Vagina (tissue), 2 donors: Measurements from ENCODE around the gene PRR30. TPM values are rescaled to one million over a fixed set of nuclear protein-coding genes. Genes with fewer than 3 reads are reported as not detected.

Source experiments
- DNase-seq, 2 donors: peaks; one replicate each; pipeline ENCODE4 v3.0.0-alpha.2; 2017; ENCODE audit errors: extremely low spot score in 2 of 2
- H3K27ac ChIP-seq: fragments of 200-600 bp; sonication (generic); one replicate; pipeline ENCODE4 v1.5.1; 2019
- H3K27me3 ChIP-seq: fragments of 200-600 bp; sonication (generic); one replicate; pipeline ENCODE4 v1.5.1; 2019
- H3K36me3 ChIP-seq, 2 donors: fragments of 200-600 bp; sonication (generic); one replicate each; pipeline ENCODE4 v1.5.1; 2017 to 2019
- H3K4me1 ChIP-seq: fragments of 200-600 bp; sonication (generic); one replicate; pipeline ENCODE4 v1.5.1; 2019
- H3K4me3 ChIP-seq, 2 donors: fragments of 200-600 bp; sonication (generic); 1 replicate in 1 of 2; 2 replicates in 1 of 2; pipeline ENCODE4 v1.5.1; 2016 to 2019
- H3K9me3 ChIP-seq: fragments of 200-600 bp; sonication (generic); one replicate; pipeline ENCODE4 v1.5.1; 2019
- POLR2A ChIP-seq, 2 donors: fragments of 450-650 bp; IDR thresholded peaks; one replicate each; pipeline ENCODE4 v1.6.1; 2017; ENCODE audit warnings: antibody characterized with exemption in 2 of 2, mild to moderate bottlenecking in 2 of 2, moderate library complexity in 2 of 2
- POLR2AphosphoS5 ChIP-seq, 2 donors: sonication (generic); formaldehyde crosslinking; IDR thresholded peaks; one replicate each; pipeline ENCODE4 v1.9.0; 2017; ENCODE audit warnings: antibody characterized with exemption in 2 of 2, mild to moderate bottlenecking in 2 of 2, low read depth in 1 of 2; ENCODE audit not compliant: insufficient read depth in 1 of 2
- intact Hi-C: fragments of 100-400 bp; cut with DNase I; formaldehyde crosslinking; loops from one replicate; pipeline ENCODE4 v1.15.1; 2023
- total RNA-seq: library from RNA; depleted of rRNA; stranded (reverse); fragments of >200 nt; gene quantifications from one replicate; pipeline ENCODE4 v1.2.3, GENCODE V29; 2016
- TF ChIP-seq, protein P1 (sequence below), 3 experiments: fragments of 450-650 bp in 2 of 3; fragments of 200-600 bp in 1 of 3; sonication (generic) in 1 of 3; IDR thresholded peaks; one replicate each; pipeline ENCODE4 v1.5.1; 2017 to 2019; ENCODE audit warnings: antibody characterized with exemption in 3 of 3, mild to moderate bottlenecking in 2 of 3, moderate library complexity in 2 of 3

Gene PRR30
- total RNA-seq, 1 donor from 2014 or later, result not detected

DNA sequence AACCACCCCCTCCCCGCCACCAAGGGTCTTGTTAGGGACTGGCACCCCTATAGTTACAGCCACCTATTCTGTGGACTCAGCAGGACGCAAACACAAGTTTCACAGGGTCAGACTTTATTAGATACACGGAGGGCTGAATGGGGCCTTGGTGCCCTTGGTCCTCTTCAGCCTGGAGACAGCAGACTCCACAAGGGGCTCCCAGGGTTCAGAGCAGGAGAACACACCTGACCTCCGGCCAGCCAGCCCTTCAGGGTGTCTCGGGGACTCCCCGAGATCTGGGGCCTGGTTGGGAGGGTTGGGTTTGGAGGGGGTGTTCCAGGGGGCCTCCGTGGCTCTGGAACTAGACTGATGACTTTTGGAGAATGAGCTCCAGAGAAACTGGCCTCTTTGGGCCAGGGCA, 2.5 kb downstream of the PRR30 start:
- DNase-seq, result peak in 1 of 2 donors; percentile 79
- Histone ChIP-seq H3K4me3 (no peak overlapping the region), H3K9me3 (no peaks in the 10 kb centered on the region), H3K36me3 (peaks cover 0 to 6% of the 10 kb centered on the region in 2 donors), H3K4me1 (peaks cover 20% of the 10 kb centered on the region), H3K27ac (no peak overlapping the region), H3K27me3 (no peaks in the 10 kb centered on the region)
- intact Hi-C loops, result no loop called here
- TF ChIP-seq POLR2A (IDR thresholded peaks at IDR 0.05) (no peak), POLR2AphosphoS5 (IDR thresholded peaks at IDR 0.05; ENCODE audit: insufficient read depth in 1 of 2, low read depth in 1 of 2) (no peak)
- TF ChIP-seq, protein P1, sequence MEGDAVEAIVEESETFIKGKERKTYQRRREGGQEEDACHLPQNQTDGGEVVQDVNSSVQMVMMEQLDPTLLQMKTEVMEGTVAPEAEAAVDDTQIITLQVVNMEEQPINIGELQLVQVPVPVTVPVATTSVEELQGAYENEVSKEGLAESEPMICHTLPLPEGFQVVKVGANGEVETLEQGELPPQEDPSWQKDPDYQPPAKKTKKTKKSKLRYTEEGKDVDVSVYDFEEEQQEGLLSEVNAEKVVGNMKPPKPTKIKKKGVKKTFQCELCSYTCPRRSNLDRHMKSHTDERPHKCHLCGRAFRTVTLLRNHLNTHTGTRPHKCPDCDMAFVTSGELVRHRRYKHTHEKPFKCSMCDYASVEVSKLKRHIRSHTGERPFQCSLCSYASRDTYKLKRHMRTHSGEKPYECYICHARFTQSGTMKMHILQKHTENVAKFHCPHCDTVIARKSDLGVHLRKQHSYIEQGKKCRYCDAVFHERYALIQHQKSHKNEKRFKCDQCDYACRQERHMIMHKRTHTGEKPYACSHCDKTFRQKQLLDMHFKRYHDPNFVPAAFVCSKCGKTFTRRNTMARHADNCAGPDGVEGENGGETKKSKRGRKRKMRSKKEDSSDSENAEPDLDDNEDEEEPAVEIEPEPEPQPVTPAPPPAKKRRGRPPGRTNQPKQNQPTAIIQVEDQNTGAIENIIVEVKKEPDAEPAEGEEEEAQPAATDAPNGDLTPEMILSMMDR (IDR thresholded peaks at IDR 0.05), result no peak

DNA sequence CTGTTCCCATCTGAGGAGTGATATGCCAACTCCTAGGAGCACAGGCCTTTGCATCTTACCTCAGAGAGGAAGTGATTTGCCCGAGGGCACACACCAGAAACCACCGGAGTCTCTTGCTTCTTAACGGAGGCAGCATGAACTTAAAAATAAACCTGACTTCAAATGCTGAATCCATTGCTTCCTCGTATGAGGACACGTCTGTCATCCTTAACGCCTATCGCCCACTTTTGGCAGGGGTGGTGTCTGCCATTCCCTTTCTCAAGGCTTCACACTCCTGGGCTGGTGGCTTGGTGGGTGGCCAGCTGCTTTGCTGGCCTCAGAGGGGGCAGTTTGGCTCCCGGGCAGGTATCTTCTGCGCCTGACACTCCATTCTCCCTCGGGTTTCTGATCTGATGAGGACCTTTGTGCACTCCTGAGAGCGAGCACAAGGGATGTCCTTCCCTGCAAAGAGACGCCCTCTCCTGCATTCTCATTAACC, 3.7 kb downstream of the PRR30 start:
- Histone ChIP-seq H3K9me3 (no peaks in the 10 kb centered on the region), H3K4me3 (no peak overlapping the region), H3K27me3 (no peaks in the 10 kb centered on the region), H3K4me1 (peaks cover 20% of the 10 kb centered on the region), H3K36me3 (peaks cover 0 to 19% of the 10 kb centered on the region in 2 donors), H3K27ac (no peak overlapping the region)
- intact Hi-C loops, result no loop called here
- no peak for TF ChIP-seq POLR2A (IDR thresholded peaks at IDR 0.05)
- no peak for TF ChIP-seq POLR2AphosphoS5 (IDR thresholded peaks at IDR 0.05; ENCODE audit: insufficient read depth in 1 of 2, low read depth in 1 of 2)
- TF ChIP-seq, protein P1 (IDR thresholded peaks at IDR 0.05), result no peak
- no peak for DNase-seq

GRCh38 chr2:27134781-27135477, 4.3 kb downstream of the PRR30 start:
- no peaks in the 10 kb centered on the region for H3K27me3 ChIP-seq
- intact Hi-C loops, result loop anchor here (5.0 kb wide), 1 partner anchor 52 kb away; no protein-coding TSS in a partner anchor
- peak overlapping the region; percentile 96 to 99 for H3K4me3 ChIP-seq
- DNase-seq, result peak in 1 of 2 donors; percentile 96
- H3K36me3 ChIP-seq, result peaks cover 0 to 21% of the 10 kb centered on the region in 2 donors
- H3K4me1 ChIP-seq, result peaks cover 20% of the 10 kb centered on the region
- no peaks in the 10 kb centered on the region for H3K9me3 ChIP-seq
- H3K27ac ChIP-seq, result peak overlapping the region; percentile 89
- TF ChIP-seq, protein P1 (IDR thresholded peaks at IDR 0.05), result no peak
- TF ChIP-seq POLR2AphosphoS5 (IDR thresholded peaks at IDR 0.05; ENCODE audit: insufficient read depth in 1 of 2, low read depth in 1 of 2), result peak in 1 of 2 donors; percentile 69

DNA sequence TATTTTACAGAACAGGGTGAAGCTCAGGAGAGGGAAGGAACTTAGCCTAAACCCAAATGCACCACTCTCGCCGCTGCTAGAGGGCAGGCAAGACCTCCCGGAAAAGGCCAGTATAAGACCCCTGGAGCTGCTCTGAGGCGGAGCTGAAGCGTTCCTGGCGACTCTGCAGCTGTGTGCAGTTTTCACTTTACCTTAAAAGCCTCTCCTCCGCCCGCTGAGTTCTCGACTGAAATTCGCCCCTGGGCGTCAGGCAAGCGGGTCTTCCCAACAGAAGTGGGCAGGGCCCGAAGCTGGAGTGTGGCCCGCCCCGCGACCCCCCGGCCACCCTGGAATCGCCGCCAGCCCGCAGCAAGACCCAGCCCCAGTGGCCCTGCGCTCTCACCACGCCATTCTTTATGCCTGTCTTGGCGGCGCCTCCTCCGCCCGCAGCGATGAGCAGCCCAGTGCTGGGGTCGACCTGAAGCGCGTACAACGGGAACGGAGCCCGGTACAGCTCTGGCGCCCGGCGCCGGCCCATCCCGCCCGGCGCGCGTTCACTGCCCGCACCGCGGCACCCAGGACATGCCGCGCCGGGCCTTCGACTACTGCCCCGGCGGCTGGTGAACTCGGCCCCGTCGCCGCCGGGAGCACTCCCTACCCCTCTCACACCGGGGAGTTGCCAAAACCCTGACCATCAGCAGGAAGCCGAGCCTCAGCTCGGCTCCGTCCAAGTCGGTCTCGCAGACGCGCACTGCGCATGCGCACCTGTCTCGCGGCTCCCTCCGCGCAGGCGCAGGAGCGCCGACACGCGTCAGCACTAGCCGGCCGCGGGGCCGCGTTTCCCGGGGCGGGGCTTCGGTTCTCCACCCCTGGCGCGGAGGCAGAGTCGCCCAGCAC, 5.1 kb downstream of the PRR30 start, which contains the start of gene PREB:
PREB (minus strand) TSS at position 732 of the 876 bp plus-strand sequence; CDS start at position 517, 215 bp downstream.
- peak in 1 of 2 donors; percentile 95 for DNase-seq
- peak; percentile 28 to 96 for TF ChIP-seq POLR2A (IDR thresholded peaks at IDR 0.05)
- TF ChIP-seq POLR2AphosphoS5 (IDR thresholded peaks at IDR 0.05; ENCODE audit: insufficient read depth in 1 of 2, low read depth in 1 of 2), result peak; percentile 92 to 95
- TF ChIP-seq, protein P1 (IDR thresholded peaks at IDR 0.05), result peak in 1 of 3 experiments; percentile 3
- intact Hi-C loops, result loop anchor here (5.0 kb wide), 1 partner anchor 53 kb away; no protein-coding TSS in a partner anchor
- no peaks in the 10 kb centered on the region for H3K27me3 ChIP-seq
- H3K4me3 ChIP-seq, result peak within 1 kb of the TSS; percentile 96 to 99
- peak within 1 kb of the TSS; percentile 89 for H3K27ac ChIP-seq
- H3K9me3 ChIP-seq, result no peaks in the 10 kb centered on the region
- H3K36me3 ChIP-seq, result peaks cover 0 to 24% of the 10 kb centered on the region in 2 donors
- peaks cover 20% of the 10 kb centered on the region for H3K4me1 ChIP-seq
